GM12892 (cell line): ENCODE results near the gene SMC1A.

Experiments used
- POLR2A ChIP-seq: IDR thresholded peaks from 2 replicates; pipeline ENCODE4 v1.6.1; 2011; ENCODE audit warnings: low read depth, low read length, control low read depth
- POLR2AphosphoS5 ChIP-seq: IDR thresholded peaks from 2 replicates; pipeline ENCODE4 v1.6.1; 2011; ENCODE audit warnings: low read depth, low read length, control low read depth

GRCh38 chrX:53458082-53458481 lies 35.6 kb upstream of the SMC1A start:
- no peak for TF ChIP-seq POLR2A
- no peak for TF ChIP-seq POLR2AphosphoS5
